A204.1 (cell line): ENCODE data around the gene ALAS1.

Source experiments
- FAIRE-seq: peaks from 2 replicates; lab custom pipeline; 2012; peaks lifted over from hg19 to GRCh38; lab: Jason Lieb, UNC

Gene ALAS1

GRCh38 chr3:52236424-52236886 is 38.5 kb downstream of the ALAS1 start:
- FAIRE-seq, result no peak

GRCh38 chr3:52237006-52237656 is 39.2 kb downstream of the ALAS1 start:
- no peak for FAIRE-seq

DNA sequence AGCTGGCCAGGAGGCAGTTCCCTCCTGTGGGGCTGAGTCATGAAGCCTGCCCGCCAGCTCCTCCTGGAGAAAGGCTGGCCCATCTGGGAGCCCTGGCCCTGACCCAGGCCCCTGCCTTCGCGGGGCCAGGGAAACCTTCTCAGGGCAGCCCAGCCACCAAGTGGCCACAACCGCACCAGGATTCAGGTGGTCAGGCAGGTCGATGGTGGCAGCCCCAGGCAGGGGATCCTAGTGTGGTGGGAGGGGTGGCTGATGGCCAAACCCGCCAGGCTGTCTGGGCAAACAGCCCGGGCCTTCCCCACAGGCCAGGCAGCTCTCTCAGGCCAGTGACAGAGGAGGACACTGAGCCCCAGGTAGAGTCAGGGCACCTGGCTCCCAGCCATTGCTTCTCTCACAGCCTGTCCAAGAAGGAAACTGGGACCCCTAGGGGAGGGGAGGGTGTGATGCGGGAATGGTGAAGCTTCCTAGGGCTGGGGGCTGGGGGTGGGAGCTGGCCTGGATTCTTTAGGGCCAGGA is 39.8 kb downstream of the ALAS1 start:
- no peak for FAIRE-seq

DNA sequence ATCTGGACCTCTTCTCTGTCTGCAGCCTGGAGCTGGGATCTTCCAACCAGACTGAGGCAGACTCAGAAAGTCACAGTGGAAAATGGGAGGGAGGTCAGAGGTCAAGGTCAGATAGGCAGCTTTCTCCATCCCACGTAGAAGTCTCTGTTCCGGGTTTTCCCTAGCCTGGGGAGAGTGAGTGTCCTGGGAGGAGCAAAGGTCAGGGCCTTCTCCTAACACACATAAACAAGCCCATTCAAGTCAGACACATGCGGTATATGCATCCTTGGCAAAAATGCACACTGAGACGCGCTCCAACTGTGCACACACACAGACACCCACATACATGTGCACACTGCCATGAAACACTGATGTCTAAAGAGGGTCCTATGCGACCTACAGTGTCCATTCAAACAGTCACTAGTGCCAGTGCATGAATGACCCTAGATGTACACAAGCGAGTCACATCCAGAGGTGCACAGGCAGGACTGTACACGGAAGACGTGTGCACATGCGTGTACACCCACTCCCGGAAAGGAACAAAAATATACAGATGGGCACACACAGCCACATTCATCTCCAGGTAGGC is 40.3 kb downstream of the ALAS1 start:
- FAIRE-seq, result no peak

DNA sequence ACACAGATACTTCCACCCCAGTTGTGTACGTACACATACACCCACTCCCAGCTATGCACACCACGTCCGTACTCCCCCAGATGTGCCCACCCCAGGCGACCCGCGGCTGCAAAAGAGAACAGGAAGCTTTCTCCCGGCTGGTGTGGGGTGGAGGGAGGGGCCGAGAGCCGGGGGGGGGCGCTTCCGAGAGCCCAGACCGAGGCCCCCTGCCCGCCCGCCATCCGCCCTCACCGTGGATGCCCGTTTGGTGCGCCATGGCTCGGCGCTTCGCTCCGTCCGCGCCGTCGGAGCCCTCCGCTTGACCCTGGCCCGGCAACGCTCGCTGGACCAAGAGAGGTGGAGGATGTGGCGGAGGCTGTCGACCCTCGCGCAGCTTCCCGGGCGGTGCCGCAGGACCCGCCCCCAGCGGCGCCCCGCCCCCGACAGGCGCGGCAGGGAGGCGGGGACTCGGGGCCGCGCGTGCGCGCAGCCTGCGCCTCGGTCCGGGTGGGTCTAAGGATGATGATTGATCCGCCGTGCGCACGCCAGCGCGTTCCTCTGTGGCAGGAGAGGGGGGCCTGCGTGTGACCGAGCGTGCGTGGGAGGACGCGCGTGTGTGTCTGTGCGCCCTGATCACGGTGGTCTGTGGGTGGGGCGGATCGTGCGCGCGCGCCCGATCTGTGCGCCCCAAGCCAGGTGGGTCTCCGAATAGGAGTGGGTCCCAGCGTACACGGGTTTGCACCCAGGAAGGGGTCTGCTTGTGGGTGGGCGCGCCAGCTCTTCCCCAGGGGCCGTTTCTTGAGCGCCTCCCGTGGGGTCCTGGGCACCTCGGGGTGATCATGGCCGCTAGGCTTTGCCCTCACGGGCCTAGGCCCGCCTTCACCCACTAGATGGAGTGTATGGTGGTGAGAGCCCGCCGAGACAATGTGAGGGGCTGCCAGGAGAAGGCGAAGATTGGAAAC is 41.1 kb downstream of the ALAS1 start, which contains the start of gene TWF2:
Gene TWF2 (minus strand): TSS at position 398 of the 941 bp plus-strand sequence. CDS start 142 bp downstream, at position 256.
- FAIRE-seq, result no peak

DNA sequence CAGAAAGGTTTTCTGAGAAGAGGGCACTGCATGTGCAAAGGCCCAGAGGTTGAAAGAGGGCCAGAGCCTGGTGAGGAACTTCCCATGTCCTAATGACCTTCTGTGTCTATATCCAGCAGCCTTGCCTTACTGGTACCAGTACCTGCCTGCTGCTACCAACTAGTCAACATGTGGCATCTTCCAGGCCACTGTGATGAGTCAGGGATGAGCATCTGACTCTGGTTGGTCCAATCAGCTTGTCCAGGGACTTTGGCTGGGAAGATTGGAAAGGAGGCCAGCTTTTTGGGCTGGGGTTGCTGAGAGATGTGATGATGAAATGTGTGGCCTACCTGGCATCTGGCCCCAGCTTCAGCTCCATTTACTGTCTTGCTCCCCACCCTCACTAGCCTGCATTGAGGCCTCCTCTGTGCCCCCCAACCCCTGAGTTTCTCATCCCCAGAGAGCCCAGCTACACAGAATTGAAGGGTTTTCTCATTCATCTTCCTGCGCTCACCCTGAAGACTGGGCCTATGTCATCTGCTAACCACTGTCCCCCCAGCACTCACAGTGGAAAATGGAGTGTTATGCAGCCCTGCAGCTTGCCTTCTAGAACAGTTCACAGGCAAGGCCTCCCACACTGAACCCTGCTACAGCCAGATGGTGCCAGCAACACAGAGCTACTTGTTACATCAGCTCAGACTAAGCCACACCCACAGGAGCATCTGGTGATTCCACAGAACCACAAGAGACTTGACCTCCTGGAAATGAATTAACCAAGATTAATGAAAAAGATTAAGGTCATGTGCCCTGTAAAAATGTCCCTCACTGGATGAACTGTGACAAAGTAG is 42.3 kb downstream of the ALAS1 start:
- no peak for FAIRE-seq

DNA sequence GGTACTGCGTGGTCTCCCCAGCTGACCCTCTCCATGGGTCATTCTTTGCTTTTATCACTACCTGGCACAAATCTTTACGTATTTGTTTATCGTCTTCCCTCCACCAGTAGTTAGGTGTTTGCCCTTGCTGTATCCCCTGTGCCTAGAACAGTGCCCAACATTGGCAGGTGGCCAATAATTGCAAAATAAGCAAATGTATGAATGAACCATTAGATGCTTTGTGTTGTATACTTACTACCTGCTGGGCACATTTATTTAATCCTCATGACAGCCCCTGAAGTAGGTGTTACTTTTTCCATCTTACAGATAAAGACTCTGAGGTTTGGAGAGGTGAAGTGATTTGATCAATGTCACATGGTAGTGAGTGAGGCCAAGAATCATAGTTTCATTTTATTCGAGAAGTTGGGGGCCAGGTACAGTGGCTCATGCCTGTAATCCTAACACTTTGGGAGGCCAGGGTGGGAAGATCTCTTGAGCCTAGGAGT is 43.0 kb downstream of the ALAS1 start:
- no peak for FAIRE-seq

GRCh38 chr3:52242039-52242438 is 44.1 kb downstream of the ALAS1 start:
- no peak for FAIRE-seq

DNA sequence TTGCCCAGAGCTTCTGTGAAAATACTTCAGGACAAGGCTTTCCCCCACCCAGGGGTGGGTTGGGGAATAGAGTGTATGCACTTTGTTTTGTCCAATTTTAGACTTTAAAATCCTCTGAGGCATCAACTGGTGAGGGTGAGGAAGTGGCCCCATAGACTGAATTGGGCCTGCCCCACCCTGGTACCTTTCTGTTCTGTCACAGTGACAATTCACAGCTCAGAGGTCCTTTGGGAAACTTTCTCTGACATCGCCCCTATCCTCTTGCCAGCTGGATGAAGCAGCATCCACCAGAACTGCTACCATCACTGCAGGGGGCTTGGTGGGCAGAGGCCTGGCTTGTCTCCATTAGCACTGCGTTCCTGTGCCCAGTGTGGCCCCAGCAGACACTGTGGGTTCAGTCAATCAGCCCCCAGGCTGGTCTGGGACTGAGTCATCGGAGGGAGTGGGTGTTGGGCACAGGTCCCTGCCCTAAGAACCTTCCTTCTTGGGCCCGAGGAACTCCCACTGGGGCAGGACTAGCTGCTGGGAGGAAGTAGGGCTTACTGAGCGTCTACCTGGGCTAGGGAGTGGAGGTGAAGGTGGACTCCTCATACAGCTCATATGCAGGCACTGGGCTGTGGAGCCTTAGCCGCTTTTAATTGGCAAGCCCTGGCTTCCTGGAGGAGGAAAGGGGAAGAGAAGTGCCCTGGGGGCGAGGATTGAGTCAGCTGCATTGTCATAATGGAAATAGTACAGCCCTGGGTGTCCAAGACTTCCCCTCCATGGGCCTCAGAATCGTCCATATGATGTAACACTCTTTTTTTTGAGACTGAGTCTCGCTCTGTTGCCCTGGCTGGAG is 46.0 kb downstream of the ALAS1 start:
- FAIRE-seq, result no peak

- no peak for FAIRE-seq
Measured at GRCh38 chr3:52245322-52246263, 47.6 kb downstream of the ALAS1 start, which contains the start of gene PPM1M. Gene PPM1M, plus strand, starts transcription at chr3:52245759. Its CDS starts 66 bp downstream, at chr3:52245825.

DNA sequence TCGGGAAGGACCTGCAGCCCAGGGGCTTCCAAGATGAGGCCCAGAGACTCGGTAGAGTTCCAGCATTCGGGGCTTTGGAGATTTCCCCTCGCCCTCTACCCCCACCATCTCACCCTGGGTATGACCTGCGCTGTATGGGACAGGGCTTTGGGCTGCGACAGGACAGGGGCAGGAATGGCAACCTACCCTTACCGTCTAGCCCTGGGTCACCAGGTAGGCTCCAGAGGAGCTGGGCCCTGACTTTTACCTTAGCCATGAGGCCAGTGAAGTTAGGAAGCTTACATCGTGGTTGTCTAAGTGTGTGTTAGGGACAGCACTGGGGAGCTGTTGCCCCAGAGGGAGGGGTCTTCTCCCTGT is 48.3 kb downstream of the ALAS1 start:
- no peak for FAIRE-seq

DNA sequence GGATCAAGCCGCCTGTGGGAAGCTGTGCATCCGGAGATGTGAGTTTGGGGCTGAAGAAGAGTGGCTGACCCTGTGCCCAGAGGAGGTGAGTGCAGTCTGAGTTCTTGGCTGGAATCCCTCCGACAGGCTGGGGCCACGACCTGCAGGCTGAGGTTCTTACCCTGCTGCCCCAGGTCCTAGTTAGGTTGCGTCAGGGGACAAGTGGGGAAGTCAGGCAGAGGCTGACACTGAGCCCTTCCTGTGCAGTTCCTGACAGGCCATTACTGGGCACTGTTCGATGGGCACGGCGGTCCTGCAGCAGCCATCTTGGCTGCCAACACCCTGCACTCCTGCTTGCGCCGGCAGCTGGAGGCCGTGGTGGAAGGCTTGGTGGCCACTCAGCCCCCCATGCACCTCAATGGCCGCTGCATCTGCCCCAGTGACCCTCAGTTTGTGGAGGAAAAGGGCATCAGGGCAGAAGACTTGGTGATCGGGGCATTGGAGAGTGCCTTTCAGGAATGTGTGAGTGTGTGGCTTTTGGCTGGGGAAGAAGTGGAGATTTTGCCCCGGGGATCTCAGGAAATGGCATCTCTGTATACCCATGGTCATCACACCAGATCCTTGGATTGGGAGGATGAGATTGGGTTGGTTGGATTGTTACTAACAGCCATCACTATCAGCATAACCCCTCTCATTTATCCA is 48.9 kb downstream of the ALAS1 start:
- FAIRE-seq, result no peak

- no peak for FAIRE-seq
Measured at GRCh38 chr3:52247409-52248164, 49.6 kb downstream of the ALAS1 start.

GRCh38 chr3:52248165-52248541 is 50.2 kb downstream of the ALAS1 start:
- FAIRE-seq, result no peak

DNA sequence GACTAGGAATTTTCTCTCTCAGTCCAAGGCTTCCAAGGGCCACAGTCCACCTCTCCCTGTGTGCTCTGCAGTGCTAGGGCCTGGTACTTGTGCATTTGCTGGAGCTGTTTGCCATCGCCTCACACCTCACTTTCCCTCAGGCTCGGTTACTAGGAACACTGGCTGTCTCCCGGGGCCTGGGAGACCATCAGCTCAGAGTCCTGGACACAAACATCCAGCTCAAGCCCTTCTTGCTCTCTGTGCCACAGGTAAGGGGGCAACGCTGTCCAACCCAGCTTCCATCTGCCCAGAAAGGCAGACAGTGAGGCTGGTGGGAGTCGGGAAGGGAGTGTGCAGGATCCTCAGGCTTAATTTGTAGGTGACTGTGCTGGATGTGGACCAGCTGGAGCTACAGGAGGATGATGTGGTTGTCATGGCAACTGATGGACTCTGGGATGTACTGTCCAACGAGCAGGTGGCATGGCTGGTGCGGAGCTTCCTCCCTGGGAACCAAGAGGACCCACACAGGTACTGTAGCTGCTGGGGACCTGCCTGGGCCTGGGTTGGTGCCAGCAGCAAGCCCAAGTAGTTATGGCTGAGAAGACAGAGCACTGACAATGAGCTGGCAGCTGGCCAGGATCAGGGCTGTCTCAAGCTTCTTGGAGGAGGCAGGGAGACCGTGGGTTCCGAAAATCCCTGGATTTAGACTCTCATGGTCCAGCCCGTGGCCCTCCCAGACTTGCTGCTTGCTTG is 51.0 kb downstream of the ALAS1 start:
- FAIRE-seq, result no peak

GRCh38 chr3:52249683-52250082 is 51.7 kb downstream of the ALAS1 start:
- no peak for FAIRE-seq

DNA sequence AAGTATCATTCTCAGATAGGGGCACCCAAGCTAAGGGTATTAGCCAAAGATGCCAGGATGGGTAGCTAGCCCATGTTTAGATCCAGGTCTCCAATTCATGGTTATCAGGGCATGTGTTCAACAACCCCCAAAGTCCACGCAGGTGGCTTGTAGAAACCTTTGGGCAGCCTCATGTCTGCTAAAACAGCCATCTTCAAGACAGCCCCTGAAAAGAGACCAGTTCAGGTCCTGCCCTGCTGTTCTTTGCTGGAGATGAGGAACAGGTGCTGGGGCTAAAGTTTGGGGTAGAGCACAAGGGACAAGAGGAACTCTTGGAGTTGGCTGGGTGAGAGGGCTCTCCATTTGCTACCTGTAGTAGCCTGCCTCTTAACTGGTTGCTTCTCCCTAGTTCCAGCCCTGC is 52.2 kb downstream of the ALAS1 start:
- no peak for FAIRE-seq
